Activated naive CD4-positive, alpha-beta T cell treated with anti-CD3 and anti-CD28 coated beads, Interleukin-2, amount 50 U/mL, for 16 hours (primary cell): ENCODE measurements around the gene NLK.
"Not testable (repeated sequence)": the region's sequence is repeated elsewhere in the genome, so short reads cannot be mapped to it uniquely, and the experiment has no call there.

ENCODE experiments used
- DNase-seq: peaks from one replicate; pipeline ENCODE4 v3.0.0-alpha.2; 2020

Gene NLK

GRCh38 chr17:28236033-28236653 is 193.7 kb downstream of the NLK start:
- not testable (repeated sequence) for DNase-seq

DNA sequence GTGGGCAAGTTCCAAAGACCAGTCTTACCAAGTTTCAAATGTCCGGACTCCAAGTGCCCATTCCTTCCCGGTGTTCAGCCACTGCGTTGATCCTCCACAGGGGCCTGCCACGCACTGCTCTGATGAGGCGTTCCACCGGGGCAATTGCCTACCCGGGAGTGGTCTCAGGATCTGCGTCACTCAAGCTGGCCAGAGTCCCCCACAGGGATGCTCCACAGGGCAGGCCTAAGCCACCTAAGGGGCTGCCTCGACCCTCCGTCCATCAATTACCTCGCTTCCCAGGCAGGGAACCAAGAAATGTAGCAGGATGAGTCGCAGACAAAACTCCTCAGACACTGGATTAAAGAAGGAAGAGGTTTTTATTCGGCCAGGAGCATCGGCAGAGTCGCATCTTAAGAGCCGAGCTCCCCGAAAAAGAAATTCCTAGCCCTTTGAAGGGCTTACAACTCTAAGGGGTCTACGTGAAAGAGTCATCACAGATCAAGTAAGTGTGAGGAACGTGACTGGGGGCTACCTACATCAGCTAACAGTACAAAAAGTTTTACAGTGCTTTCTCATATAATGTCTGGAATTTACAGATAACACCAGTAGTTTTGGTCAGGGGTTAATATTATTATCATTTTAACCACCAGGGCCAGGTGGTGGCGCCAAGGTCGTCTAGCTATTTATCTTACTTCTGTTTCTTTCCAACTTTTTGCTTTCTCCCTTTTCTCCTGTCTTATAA is 196.2 kb downstream of the NLK start:
- DNase-seq: not testable (repeated sequence)

- no peak for DNase-seq
Measured at GRCh38 chr17:28239271-28239624, 196.8 kb downstream of the NLK start.

- DNase-seq: no peak
Measured at GRCh38 chr17:28240688-28241340, 198.3 kb downstream of the NLK start.

DNA sequence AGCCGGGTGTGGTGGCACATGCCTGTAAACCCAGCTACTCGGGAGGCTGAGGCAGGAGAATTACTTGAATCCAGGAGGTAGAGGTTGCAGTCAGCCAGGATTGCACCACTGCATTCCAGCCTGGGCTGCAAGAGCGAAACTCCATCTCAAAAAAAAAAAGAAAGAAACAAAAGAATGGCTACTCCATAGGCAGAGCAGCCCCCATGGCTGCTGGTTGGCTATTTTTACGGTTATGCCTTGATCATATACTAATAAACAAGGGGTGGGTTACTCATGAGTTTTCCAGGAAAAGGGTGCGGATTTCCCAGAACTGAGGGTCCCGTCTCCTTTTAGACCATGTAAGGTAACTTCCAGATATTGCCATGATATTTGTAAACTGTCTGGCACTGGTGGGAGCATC is 200.3 kb downstream of the NLK start:
- DNase-seq: no peak

- DNase-seq: not testable (repeated sequence)
Measured at GRCh38 chr17:28243268-28243667, 200.8 kb downstream of the NLK start.

DNA sequence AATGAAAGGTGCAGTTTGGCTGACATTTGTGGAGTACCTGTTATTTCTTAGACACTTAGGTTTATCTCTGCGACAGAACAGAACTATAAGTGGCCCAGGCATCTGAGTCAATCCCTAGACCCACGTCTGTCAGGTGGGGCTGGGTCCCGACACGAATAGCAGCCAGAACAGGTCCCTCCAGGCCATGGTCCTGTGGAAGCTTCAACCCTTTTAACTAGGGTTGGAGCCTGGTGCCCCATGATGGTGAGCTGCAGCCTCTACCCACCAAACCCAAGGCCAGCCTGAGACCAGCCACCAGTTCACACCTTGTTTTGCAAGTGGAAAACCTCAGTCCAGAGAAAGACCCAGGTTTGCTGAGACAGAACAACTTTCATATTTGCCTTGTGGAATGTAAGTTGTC is 202.0 kb downstream of the NLK start:
- no peak for DNase-seq
